Psoas muscle (tissue), 8 donors: ENCODE data around the gene BCAS1. TPM values are rescaled to one million over a fixed set of nuclear protein-coding genes. Genes with fewer than 3 reads are reported as not detected.
A peak's percentile ranks its signal among the peaks of the same experiment; 100 is the strongest.

ENCODE experiments used
- ATAC-seq, 4 donors: fragments of 200-7000 bp; cut with Tn5 transposase; one replicate each; pipeline ENCODE4 v1.9.1; 2020; ENCODE audit warnings: moderate library complexity in 3 of 4, mild to moderate bottlenecking in 2 of 4
- DNase-seq, 2 donors: peaks; one replicate each; pipeline ENCODE4 v3.0.0-alpha.2; 2020
- H3K27ac ChIP-seq: fragments of 200-600 bp; one replicate; pipeline ENCODE4 v1.8.0; 2022
- H3K27me3 ChIP-seq, 3 donors: fragments of 200-600 bp in 1 of 3; one replicate each; pipeline versions ENCODE4 v1.6.1 to v1.8.0; 2013 to 2022; ENCODE audit warnings: low read length in 2 of 3, mild to moderate bottlenecking in 2 of 3, moderate library complexity in 1 of 3; ENCODE audit not compliant: insufficient read depth in 3 of 3
- H3K36me3 ChIP-seq, 2 donors: fragments of 200-600 bp in 1 of 2; one replicate each; pipeline versions ENCODE4 v1.6.1 to v1.8.0; 2013 to 2022; ENCODE audit warnings: low read depth in 1 of 2, mild to moderate bottlenecking in 1 of 2, moderate library complexity in 1 of 2; ENCODE audit not compliant: insufficient read depth in 1 of 2
- H3K4me1 ChIP-seq: fragments of 200-600 bp; one replicate; pipeline ENCODE4 v1.8.0; 2022
- H3K4me3 ChIP-seq: fragments of 200-600 bp; one replicate; pipeline ENCODE4 v1.8.0; 2022; ENCODE audit warnings: mild to moderate bottlenecking
- H3K9me3 ChIP-seq: fragments of 200-600 bp; one replicate; pipeline ENCODE4 v1.8.0; 2022
- CTCF ChIP-seq: fragments of 200-600 bp; IDR thresholded peaks from one replicate; pipeline ENCODE4 v1.8.0; 2022; ENCODE audit warnings: antibody characterized with exemption
- WGBS, 3 donors: extraction: QIAGEN DNeasy Blood & Tissue Kit; methylation state at CpG; one replicate each; pipeline versions ENCODE4 v1.1.6 to v1.1.7; 2013; 5-methylcytosine and 5-hydroxymethylcytosine counted together
- intact Hi-C, 2 donors: fragments of 100-400 bp; cut with DNase I; formaldehyde crosslinking; loops; one replicate each; pipeline versions ENCODE4 v1.11.0 to v1.14.2; 2022
- polyA plus RNA-seq, 3 donors: library from polyadenylated mRNA; stranded (reverse); fragments of 200-250 nt; gene quantifications; one replicate each; pipeline ENCODE4 v1.2.3, GENCODE V29; 2013
- total RNA-seq, 4 donors: library from RNA; stranded (reverse); fragmentation: NEBNext Ultra II Directional in 2 of 4; extraction: Animal tissue kit (Norgen Biotek cat#: 25700) in 2 of 4; gene quantifications; one replicate each; pipeline versions ENCODE4 v1.2.1 to v1.2.4, GENCODE V29; 2021 to 2023
- donor health status: healthy with polysubstance abuse.
- donor health status: DM: no; HTN: no; CAD: no; lungs with moderate emphysema.
- donor health status: Bipolar disorder and iron deficiency.
- donor health status: healthy.
- donor health status: DM: yes; HTN: yes; CAD: no.
- donor health status: DM: no; HTN: no; CAD: no.
- donor health status: DM: no; HTN: no; CAD: no.
- donor health status: DM: yes; HTN: yes; CAD: no.

Gene BCAS1
- total and polyA plus RNA-seq, 7 donors: 0.01 to 0.26 (median 0.16) TPM; not detected in 2

GRCh38 chr20:53914781-53915445 is 155.5 kb downstream of the BCAS1 start:
- intact Hi-C loops: loop anchor here in 1 of 2 donors (1.0 kb wide), 1 partner anchor 337 kb away; no protein-coding TSS in a partner anchor
- no peak for DNase-seq
- Histone ChIP-seq H3K4me3 (peak overlapping the region; percentile 79), H3K27me3 (no peaks in the 10 kb centered on the region), H3K27ac (peak overlapping the region; percentile 81), H3K9me3 (no peaks in the 10 kb centered on the region), H3K36me3 (no peaks in the 10 kb centered on the region), H3K4me1 (peaks cover 6% of the 10 kb centered on the region)
- WGBS, 3 donors: 21 to 32% (median 23%) methylated on average over 6 of the region's 6 CpGs
- peak in 3 of 4 donors; percentile 11 to 58 (median 29) for ATAC-seq
- no peak for TF ChIP-seq CTCF

DNA sequence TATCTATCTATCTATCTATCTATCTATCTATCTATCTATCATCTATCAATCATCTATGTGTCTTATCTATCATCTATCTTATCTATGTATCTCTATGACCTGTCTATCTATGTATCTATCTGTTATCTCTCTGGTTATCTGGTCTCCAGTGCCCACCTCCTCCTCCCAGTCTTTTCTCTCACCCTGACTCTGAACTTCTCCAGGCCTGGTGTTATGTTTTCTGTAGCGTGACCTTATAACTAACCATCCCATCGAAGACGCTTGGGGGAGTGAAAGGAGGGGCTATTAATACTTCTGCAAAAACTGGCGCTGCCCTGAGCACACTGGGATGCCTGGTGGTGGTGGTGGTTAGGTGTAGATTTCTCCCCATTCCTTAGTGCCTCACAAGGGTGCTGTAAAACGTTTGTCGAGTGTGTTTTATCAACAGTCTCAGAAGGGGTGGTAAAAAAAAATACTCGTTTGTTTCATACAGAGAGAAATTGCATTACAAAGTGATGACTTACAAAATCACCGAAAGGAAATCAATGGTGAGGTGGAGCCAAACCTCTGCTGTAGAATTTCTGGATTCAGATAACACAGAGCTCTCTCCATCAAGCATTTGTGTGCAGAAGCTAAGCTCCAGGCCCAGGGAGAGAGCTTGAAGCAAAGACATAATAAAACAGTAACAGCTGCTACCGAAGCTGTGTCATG is 156.2 kb downstream of the BCAS1 start:
- no peak for DNase-seq
- intact Hi-C loops: no loop called here
- Histone ChIP-seq H3K4me1 (peaks cover 6% of the 10 kb centered on the region), H3K4me3 (peak overlapping the region; percentile 79), H3K27me3 (no peaks in the 10 kb centered on the region), H3K36me3 (no peaks in the 10 kb centered on the region), H3K27ac (peak overlapping the region; percentile 81), H3K9me3 (no peaks in the 10 kb centered on the region)
- no peak for TF ChIP-seq CTCF
- 48 to 53% (median 48%) methylated on average over 9 of the region's 9 CpGs for WGBS, 3 donors
- ATAC-seq: peak in 1 of 4 donors; percentile 7

GRCh38 chr20:53911301-53911700 is 159.1 kb downstream of the BCAS1 start:
- no peaks in the 10 kb centered on the region for H3K36me3 ChIP-seq
- no peak for TF ChIP-seq CTCF
- H3K9me3 ChIP-seq: no peaks in the 10 kb centered on the region
- intact Hi-C loops: no loop called here
- ATAC-seq: no peak
- no peak overlapping the region for H3K27ac ChIP-seq
- no peaks in the 10 kb centered on the region for H3K27me3 ChIP-seq
- no peak for DNase-seq
- 67 to 95% (median 89%) methylated on average over 6 of the region's 6 CpGs for WGBS, 3 donors
- no peak overlapping the region for H3K4me3 ChIP-seq
- H3K4me1 ChIP-seq: peaks cover 6% of the 10 kb centered on the region

DNA sequence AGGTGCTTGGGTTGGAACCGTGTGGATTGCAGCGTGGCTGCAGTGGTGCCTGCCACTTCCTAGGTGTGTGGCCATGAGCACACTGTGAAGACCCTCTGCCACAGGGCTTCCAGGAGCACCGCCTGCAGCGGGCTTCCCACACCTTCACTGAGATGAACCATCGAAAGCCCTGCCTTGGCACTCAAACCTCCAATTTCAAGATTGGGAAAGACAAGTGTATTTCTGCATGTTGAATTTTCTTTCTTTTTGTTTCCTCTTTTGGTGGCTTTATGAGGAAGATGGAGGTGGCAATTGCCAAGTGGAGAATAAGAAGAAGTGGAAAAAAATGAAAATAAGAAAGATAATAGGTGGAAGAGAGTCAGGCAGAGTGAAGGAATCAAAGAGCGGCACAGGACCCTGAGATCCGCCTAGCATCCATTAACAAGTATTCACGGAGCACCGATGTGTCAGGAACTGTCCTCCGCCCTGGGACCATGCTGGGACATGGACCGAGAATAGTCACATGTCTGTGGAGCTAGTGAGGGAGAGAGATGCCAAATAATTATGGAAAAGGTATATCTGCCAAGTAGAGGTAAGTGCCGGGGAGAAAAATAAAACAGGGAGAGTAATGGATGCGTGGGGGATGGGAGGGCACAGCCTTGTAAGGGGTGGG is 159.9 kb downstream of the BCAS1 start:
- Histone ChIP-seq H3K9me3 (no peaks in the 10 kb centered on the region), H3K4me3 (no peak overlapping the region), H3K27ac (no peak overlapping the region), H3K36me3 (no peaks in the 10 kb centered on the region), H3K27me3 (no peaks in the 10 kb centered on the region), H3K4me1 (peaks cover 6% of the 10 kb centered on the region)
- DNase-seq: no peak
- ATAC-seq: no peak
- intact Hi-C loops: no loop called here
- WGBS, 3 donors: 95 to 98% (median 97%) methylated on average over 13 of the region's 13 CpGs
- TF ChIP-seq CTCF: no peak
